Activated CD4-positive, alpha-beta T cell treated with anti-CD3 and anti-CD28 coated beads for 36 hours (primary cell): Measurements from ENCODE around the gene SLC24A3. TPM values are rescaled to one million over a fixed set of nuclear protein-coding genes. Genes with fewer than 3 reads are reported as not detected.
A peak's percentile ranks its signal among the peaks of the same experiment; 100 is the strongest.

Experiments used
- ATAC-seq: fragments of 200-7000 bp; cut with Tn5 transposase; one replicate; pipeline ENCODE4 v1.10.0; 2021; ENCODE audit warnings: mild to moderate bottlenecking, moderate library complexity
- CTCF ChIA-PET: fragments of 350-600 bp; sonication (Branson Sonifier 250); formaldehyde crosslinking; loops from one replicate; lab custom pipeline; 2021; ENCODE audit warnings: antibody characterized with exemption; lab: Charles Lee
- POLR2A ChIA-PET: fragments of 350-600 bp; sonication (Branson Sonifier 250); formaldehyde crosslinking; loops from one replicate; lab custom pipeline; 2021; ENCODE audit warnings: antibody characterized with exemption, inconsistent platforms; lab: Charles Lee
- DNase-seq: peaks from one replicate; pipeline ENCODE4 v3.0.0-alpha.2; 2020
- H3K27ac Mint-ChIP-seq: one replicate; pipeline ENCODE4 v1.8.0; 2021; ENCODE audit warnings: mixed read lengths
- H3K27me3 Mint-ChIP-seq: one replicate; pipeline ENCODE4 v1.8.0; 2021; ENCODE audit warnings: mixed read lengths
- H3K36me3 Mint-ChIP-seq: one replicate; pipeline ENCODE4 v1.8.0; 2021; ENCODE audit warnings: low read depth, mixed read lengths
- H3K4me1 Mint-ChIP-seq: one replicate; pipeline ENCODE4 v1.8.0; 2021; ENCODE audit warnings: mixed read lengths
- H3K4me3 Mint-ChIP-seq: one replicate; pipeline ENCODE4 v1.8.0; 2021; ENCODE audit warnings: mild to moderate bottlenecking, moderate library complexity, mixed read lengths
- H3K9me3 Mint-ChIP-seq: one replicate; pipeline ENCODE4 v1.8.0; 2021; ENCODE audit warnings: low read depth, mixed read lengths
- intact Hi-C, 2 experiments: fragments of 100-400 bp; cut with DNase I in 1 of 2; cut with micrococcal nuclease in 1 of 2; formaldehyde crosslinking; loops; one replicate each; pipeline versions ENCODE4 v1.14.2 to v1.15.1; 2022 to 2024; cut with DNase I, micrococcal nuclease
- total RNA-seq, 2 experiments: library from RNA; stranded (reverse); gene quantifications; one replicate each; pipeline ENCODE4 v1.2.3, GENCODE V29; 2021

Gene SLC24A3
- total RNA-seq, 2 experiments from 2014 or later, result not detected

DNA sequence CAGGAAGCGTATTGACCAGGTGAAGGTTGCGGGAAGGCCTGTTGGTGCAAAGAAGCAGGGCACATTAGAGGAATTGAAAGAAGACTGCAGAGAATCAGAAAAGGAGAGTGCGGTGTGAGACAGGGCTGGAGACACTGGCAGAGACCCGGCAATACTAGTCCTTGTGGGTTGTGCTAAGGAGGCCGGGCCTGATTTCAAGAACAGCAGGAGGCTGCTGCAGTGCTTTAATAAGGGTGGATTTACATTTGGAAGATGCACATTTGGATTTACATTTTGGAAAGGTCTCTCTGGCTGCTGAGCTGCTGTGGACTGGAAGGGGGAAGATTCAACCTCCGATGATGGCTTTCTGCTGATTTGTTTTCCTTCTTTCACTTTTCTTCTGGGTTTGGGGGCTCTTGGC, 167.8 kb downstream of the SLC24A3 start:
- no peak for ATAC-seq
- ChIA-PET POLR2A (no interaction called here), CTCF (interaction anchor here (0.5 kb wide), 1 partner anchor 243 kb away, joined by 3 read pairs; no protein-coding TSS in a partner anchor)
- no peaks in the 10 kb centered on the region for H3K4me1 Mint-ChIP-seq
- H3K36me3 Mint-ChIP-seq, result no peaks in the 10 kb centered on the region
- no peaks in the 10 kb centered on the region for H3K9me3 Mint-ChIP-seq
- no peak overlapping the region for H3K4me3 Mint-ChIP-seq
- H3K27me3 Mint-ChIP-seq, result peaks cover 5% of the 10 kb centered on the region
- no peak for DNase-seq
- intact Hi-C loops, result no loop called here
- no peak overlapping the region for H3K27ac Mint-ChIP-seq

DNA sequence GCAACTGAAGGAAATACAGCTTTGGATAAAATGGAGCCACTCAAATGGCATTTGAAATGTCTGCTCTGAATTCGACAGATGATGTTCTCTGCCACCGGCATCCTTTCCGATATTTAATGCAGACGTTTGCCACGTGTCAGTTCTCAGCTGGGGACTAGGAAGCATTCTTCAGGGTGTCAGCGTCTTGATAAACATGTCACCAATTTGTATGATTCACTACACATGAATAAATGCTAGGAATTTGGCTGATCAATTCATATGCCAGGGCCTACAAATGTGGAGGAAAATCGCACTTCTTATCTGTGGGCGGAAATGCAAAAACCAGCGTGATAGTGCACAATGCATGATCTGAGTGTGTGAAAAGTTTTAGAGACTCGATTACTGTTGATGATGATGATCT, 169.5 kb downstream of the SLC24A3 start:
- Mint-ChIP-seq H3K9me3 (no peaks in the 10 kb centered on the region), H3K4me1 (no peaks in the 10 kb centered on the region), H3K4me3 (no peak overlapping the region), H3K36me3 (no peaks in the 10 kb centered on the region), H3K27me3 (peaks cover 3% of the 10 kb centered on the region), H3K27ac (no peak overlapping the region)
- ATAC-seq (no peak), DNase-seq (no peak)
- intact Hi-C loops, result loop anchor here in 1 of 2 experiments (1.0 kb wide), 1 partner anchor 70 kb away; no protein-coding TSS in a partner anchor
- ChIA-PET POLR2A (no interaction called here), CTCF (interaction anchor here (0.6 kb wide), 1 partner anchor 251 kb away, joined by 3 read pairs; no protein-coding TSS in a partner anchor)

DNA sequence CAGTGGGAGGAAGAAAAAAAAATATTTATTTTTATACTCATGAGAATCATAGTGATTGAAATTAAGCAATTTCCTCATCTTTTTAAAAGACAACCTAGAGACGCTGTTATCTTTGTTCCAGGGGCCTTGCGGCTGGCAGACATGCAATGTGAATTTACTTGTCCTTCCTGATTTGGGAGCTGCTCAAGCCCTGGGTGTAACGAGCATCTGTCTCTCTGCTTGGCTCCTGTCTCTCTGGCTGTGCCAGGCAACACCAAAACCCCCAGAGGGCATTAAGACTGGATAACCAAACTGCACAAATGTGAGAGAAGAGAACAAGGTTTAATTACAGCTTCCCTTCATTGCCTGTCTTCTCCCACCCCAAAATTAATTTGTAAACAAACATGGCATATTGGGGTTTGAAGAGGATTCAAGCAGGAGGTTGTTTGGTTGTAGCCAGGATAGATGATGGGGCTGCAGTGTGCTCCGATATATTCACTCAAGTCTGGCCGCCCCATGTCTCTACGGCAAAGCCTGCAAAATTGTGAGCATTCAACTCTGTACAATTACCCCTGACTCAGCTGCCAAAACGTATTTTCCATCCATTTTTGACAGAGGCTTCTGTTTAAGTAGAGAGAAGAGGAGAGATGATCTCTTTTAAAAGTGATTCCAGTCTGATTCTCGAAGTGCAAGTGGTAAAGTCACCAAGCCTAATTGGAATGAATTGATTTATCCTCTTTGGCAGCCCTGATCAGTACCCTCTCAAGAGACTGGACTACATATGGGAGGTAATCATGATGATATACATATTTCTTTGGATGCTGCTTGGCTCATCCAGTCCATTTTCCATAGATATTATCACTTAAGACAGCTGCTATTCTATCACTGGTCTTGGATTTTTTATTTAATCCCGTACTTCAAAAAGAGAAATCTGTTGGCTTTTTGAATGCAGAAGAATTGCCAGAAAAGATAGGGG, 170.2 kb downstream of the SLC24A3 start:
- intact Hi-C loops, result no loop called here
- ChIA-PET CTCF (no interaction called here), POLR2A (no interaction called here)
- Mint-ChIP-seq H3K36me3 (no peaks in the 10 kb centered on the region), H3K4me1 (no peaks in the 10 kb centered on the region), H3K9me3 (peaks cover 2% of the 10 kb centered on the region), H3K4me3 (no peak overlapping the region), H3K27me3 (peaks cover 3% of the 10 kb centered on the region), H3K27ac (no peak overlapping the region)
- ATAC-seq (no peak), DNase-seq (no peak)

DNA sequence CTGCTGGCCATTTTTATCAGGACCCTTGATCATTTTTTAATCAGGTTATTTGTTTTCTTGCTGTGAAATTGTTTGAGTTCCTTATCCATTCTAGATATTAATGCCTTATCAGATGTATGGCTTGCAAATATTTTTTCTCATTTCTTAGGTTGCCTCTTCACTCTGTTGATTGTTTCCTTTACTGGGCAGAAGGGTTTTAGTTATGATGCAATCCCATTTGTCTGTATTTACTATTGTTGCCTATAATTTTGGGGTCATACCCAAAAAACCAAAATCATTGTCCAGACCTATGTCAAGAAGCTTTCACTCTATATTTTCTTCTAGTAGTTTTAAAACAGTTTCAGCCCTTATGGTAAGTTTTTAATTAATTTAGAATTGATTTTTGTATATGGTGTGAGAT, 172.5 kb downstream of the SLC24A3 start:
- Mint-ChIP-seq H3K4me1 (no peaks in the 10 kb centered on the region), H3K9me3 (peaks cover 10% of the 10 kb centered on the region), H3K4me3 (no peak overlapping the region), H3K27me3 (peaks cover 3% of the 10 kb centered on the region), H3K27ac (no peak overlapping the region), H3K36me3 (no peaks in the 10 kb centered on the region)
- POLR2A ChIA-PET, result no interaction called here
- CTCF ChIA-PET, result no interaction called here
- ATAC-seq (no peak), DNase-seq (no peak)
- intact Hi-C loops, result no loop called here

DNA sequence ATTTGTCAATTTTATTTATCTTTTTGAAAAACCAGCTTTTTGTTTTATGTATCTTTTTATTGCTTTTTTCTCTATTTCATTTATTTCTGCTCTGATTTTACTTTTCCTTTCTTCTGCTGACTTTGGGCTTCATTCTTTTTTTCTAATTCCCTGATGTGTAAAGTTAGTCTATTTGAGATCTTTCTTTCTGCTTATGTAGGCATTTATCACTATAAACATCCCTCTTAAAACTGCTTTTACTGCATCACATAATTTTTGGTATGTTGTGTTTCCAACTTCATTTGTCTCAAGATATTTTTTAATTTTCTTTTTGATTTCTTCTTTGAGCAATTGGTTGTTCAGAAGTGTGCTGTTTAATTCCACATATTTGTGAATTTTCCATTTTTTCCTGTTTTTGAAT, 174.8 kb downstream of the SLC24A3 start:
- intact Hi-C loops, result no loop called here
- ATAC-seq (no peak), DNase-seq (no peak)
- Mint-ChIP-seq H3K4me3 (no peak overlapping the region), H3K4me1 (no peaks in the 10 kb centered on the region), H3K27ac (no peak overlapping the region), H3K9me3 (peaks cover 10% of the 10 kb centered on the region), H3K36me3 (no peaks in the 10 kb centered on the region), H3K27me3 (no peaks in the 10 kb centered on the region)
- CTCF ChIA-PET, result no interaction called here
- POLR2A ChIA-PET, result no interaction called here

DNA sequence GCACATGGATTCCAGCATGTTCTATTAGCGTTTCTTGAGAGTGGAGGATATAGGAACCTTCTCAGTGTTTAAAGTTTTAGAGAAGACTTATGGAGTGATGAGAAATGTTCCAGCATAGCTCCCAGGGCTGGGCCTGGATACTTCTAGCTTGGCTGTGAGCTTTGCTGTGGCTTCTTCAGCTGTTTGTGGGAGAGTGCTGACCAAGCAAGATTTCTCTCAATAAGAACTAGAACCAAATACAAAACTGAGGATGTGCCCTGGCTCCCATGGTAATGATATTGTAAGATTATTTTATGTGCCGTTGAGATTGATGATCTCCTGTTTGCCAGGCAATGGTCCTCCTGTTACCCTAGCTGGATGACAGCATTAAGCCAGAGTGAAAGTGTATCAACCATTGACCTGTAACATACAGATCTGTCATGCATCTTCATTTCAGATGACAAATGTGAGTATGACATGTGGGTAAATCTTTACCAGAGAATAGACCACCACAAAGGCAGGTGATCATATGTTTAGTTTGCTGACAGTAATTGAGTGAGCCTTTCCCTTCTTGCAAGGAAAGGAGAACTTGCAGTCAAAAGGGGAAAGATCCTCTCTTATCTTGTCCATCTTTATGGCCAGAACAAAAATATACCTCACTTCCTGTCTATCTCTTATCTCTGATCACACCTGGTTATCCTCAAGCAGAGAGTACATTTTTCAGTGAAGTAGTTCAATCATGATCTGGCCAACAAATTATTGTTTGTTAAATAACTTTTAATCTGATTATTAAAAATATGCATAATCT, 180.1 kb downstream of the SLC24A3 start:
- ChIA-PET CTCF (no interaction called here), POLR2A (no interaction called here)
- no peaks in the 10 kb centered on the region for H3K27me3 Mint-ChIP-seq
- H3K4me3 Mint-ChIP-seq, result no peak overlapping the region
- no peaks in the 10 kb centered on the region for H3K4me1 Mint-ChIP-seq
- H3K27ac Mint-ChIP-seq, result no peak overlapping the region
- intact Hi-C loops, result no loop called here
- ATAC-seq, result no peak
- no peaks in the 10 kb centered on the region for H3K36me3 Mint-ChIP-seq
- DNase-seq, result no peak
- peaks cover 14% of the 10 kb centered on the region for H3K9me3 Mint-ChIP-seq

DNA sequence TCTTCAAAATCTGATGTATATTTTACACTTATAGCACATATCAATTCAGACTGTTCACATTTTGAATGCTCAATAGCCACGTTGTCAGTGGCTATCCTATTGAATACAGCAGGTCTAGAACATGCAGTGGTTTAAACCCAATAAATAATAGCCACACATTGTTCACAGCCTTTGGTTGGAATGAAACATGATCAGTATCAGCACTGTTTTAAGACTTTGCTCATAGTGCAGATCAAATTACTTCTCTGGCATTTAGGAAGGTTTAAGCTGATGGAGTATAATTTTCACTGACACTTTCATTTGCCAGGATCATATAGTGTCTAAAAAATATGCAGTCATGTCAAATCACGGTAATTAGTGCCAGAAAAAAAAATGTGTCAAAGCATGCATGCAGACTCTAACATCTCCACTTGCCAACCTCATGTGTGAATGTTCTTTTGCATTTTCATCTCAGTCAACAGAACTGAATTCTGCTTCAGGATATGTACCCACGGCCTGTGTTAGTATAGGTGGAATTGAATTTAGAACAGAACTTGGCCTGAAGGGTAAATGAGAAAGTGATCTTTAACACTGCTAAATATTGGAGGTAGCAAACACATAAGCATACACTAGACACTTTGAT, 184.1 kb downstream of the SLC24A3 start:
- no peak overlapping the region for H3K27ac Mint-ChIP-seq
- no peaks in the 10 kb centered on the region for H3K36me3 Mint-ChIP-seq
- ChIA-PET POLR2A (no interaction called here), CTCF (no interaction called here)
- no peak overlapping the region for H3K4me3 Mint-ChIP-seq
- no peak for ATAC-seq
- H3K4me1 Mint-ChIP-seq, result no peaks in the 10 kb centered on the region
- H3K9me3 Mint-ChIP-seq, result peaks cover 19% of the 10 kb centered on the region
- no peak for DNase-seq
- no peaks in the 10 kb centered on the region for H3K27me3 Mint-ChIP-seq
- intact Hi-C loops, result no loop called here

DNA sequence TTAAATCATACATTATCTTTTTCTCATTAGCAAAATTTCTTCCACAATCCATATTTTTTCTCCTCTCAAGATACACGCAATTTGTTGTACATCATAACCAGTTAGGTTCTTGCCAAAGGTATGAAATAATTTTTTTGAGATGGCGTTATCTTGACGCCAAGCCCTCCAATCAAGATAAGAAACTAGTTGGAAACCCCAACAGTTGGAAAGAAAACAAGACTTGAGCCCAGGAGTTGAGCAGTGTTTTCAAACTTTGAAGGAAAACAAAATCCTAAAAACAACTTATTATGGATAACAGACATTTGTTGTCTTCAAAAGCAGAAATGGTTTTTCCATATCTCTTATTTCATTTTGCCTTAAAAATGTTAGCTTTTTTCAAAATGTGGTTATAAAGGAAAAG, 184.8 kb downstream of the SLC24A3 start:
- Mint-ChIP-seq H3K4me3 (no peak overlapping the region), H3K27me3 (no peaks in the 10 kb centered on the region), H3K27ac (no peak overlapping the region), H3K36me3 (no peaks in the 10 kb centered on the region), H3K4me1 (no peaks in the 10 kb centered on the region), H3K9me3 (peaks cover 19% of the 10 kb centered on the region)
- POLR2A ChIA-PET, result no interaction called here
- intact Hi-C loops, result no loop called here
- CTCF ChIA-PET, result no interaction called here
- no peak for DNase-seq
- ATAC-seq, result no peak

DNA sequence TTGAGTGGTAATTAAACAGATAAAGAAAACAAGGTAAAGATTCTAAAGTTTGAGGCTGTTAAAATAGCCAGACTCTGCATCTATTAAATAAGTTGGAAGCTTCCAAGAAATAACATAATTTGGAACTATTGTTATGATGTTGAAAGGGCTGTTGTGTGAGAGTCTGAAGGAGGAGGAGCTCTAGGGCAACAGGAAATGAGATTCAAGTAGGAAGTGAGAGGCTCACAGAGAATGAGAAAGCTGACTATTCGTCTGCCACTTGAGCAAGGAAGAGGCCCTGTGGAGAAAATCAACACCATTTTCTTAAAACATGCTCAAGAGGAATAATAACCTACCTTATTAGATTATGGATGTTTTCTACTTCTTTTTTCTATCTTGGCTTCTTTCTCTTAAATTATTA, 185.2 kb downstream of the SLC24A3 start:
- no peaks in the 10 kb centered on the region for H3K4me1 Mint-ChIP-seq
- no peaks in the 10 kb centered on the region for H3K36me3 Mint-ChIP-seq
- CTCF ChIA-PET, result no interaction called here
- H3K27me3 Mint-ChIP-seq, result no peaks in the 10 kb centered on the region
- intact Hi-C loops, result no loop called here
- ATAC-seq, result peak; percentile 33
- H3K27ac Mint-ChIP-seq, result no peak overlapping the region
- no peak overlapping the region for H3K4me3 Mint-ChIP-seq
- POLR2A ChIA-PET, result no interaction called here
- peaks cover 17% of the 10 kb centered on the region for H3K9me3 Mint-ChIP-seq
- DNase-seq, result no peak

DNA sequence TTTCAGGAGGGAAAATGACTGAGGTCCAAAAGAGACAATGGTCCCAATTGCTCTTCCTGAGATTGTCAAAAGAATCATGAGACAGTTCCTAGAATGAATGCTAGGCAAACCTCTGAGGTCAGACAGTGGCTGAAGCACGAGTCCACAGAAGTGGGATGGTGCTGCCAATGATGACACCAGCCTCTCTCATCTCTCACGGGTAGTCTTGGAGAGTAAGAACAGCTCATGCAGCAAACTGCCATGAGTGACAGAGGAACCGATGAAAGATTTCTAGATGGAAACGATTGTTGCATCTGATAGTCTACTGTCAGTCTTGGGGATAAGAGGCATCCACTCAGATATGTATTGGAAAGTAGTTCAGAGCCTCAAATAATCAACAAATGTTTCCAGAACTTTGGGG, 188.7 kb downstream of the SLC24A3 start:
- no peak for ATAC-seq

DNA sequence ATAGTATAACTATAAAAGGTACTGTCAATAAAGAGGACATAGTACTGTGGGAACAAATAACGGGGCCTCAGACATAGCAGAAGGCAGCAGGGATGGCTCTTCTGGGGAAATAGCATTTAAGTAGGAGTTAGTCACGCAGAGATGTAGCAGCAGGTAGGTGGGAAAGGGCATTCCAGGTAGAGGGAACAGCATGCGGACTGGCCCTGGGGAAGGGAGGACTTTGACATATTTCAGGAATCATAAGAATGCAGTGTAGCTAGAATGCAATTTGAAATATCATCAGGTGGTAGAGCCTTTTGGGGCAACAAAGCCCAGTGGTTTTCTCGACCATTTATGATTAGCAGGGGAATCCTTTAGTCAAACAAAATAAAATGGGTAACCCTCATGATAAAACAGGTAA, 191.1 kb downstream of the SLC24A3 start:
- no peaks in the 10 kb centered on the region for H3K36me3 Mint-ChIP-seq
- no peak overlapping the region for H3K27ac Mint-ChIP-seq
- DNase-seq (no peak), ATAC-seq (no peak)
- ChIA-PET CTCF (interaction anchor here (0.5 kb wide), 1 partner anchor 20 kb away, joined by 3 read pairs; no protein-coding TSS in a partner anchor), POLR2A (no interaction called here)
- no peaks in the 10 kb centered on the region for H3K27me3 Mint-ChIP-seq
- H3K4me3 Mint-ChIP-seq, result no peak overlapping the region
- H3K4me1 Mint-ChIP-seq, result no peaks in the 10 kb centered on the region
- intact Hi-C loops, result no loop called here
- H3K9me3 Mint-ChIP-seq, result peaks cover 13% of the 10 kb centered on the region

More for the DNA sequence above, 188.7 kb downstream of the SLC24A3 start:
- H3K27ac Mint-ChIP-seq, result no peak overlapping the region
- no peaks in the 10 kb centered on the region for H3K27me3 Mint-ChIP-seq
- peaks cover 16% of the 10 kb centered on the region for H3K9me3 Mint-ChIP-seq
- POLR2A ChIA-PET, result no interaction called here
- no peak for DNase-seq
- intact Hi-C loops, result no loop called here
- no peaks in the 10 kb centered on the region for H3K4me1 Mint-ChIP-seq
- H3K4me3 Mint-ChIP-seq, result no peak overlapping the region
- CTCF ChIA-PET, result no interaction called here
- H3K36me3 Mint-ChIP-seq, result no peaks in the 10 kb centered on the region
